Activated T-helper 1 cell treated with anti-CD3 and anti-CD28 coated beads, Interleukin-12 subunit alpha, Interleukin-12 subunit beta, Interleukin-2, Interleukin-4 antibody, amounts not matched to agents 30 ng/mL and 10 ng/mL and 1 ng/mL, durations not matched to agents 14 hours and 24 hours and 36 hours (primary cell): Measurements from ENCODE around the gene MAP3K4. TPM values are rescaled to one million over a fixed set of nuclear protein-coding genes. Genes with fewer than 3 reads are reported as not detected.
A peak's percentile ranks its signal among the peaks of the same experiment; 100 is the strongest.

ENCODE experiments used
- DNase-seq: peaks from one replicate; pipeline ENCODE4 v3.0.0; 2021; ENCODE audit warnings: low spot score
- H3K27ac Mint-ChIP-seq: one replicate; pipeline ENCODE4 v1.8.0; 2021; ENCODE audit warnings: mild to moderate bottlenecking, mixed read lengths
- H3K27me3 Mint-ChIP-seq: one replicate; pipeline ENCODE4 v1.8.0; 2022; ENCODE audit warnings: mild to moderate bottlenecking, moderate library complexity, mixed read lengths; ENCODE audit not compliant: insufficient read depth
- H3K36me3 Mint-ChIP-seq: one replicate; pipeline ENCODE4 v1.8.0; 2021; ENCODE audit warnings: low read depth, mixed read lengths
- H3K4me1 Mint-ChIP-seq: one replicate; pipeline ENCODE4 v1.8.0; 2021; ENCODE audit warnings: low read depth, mixed read lengths
- H3K4me3 Mint-ChIP-seq: one replicate; pipeline ENCODE4 v1.8.0; 2021; ENCODE audit warnings: mild to moderate bottlenecking, moderate library complexity, mixed read lengths
- H3K9me3 Mint-ChIP-seq: one replicate; pipeline ENCODE4 v1.8.0; 2021; ENCODE audit warnings: mixed read lengths
- intact Hi-C: fragments of 100-400 bp; cut with micrococcal nuclease; formaldehyde crosslinking; loops from one replicate; pipeline ENCODE4 v1.15.1; 2024
- total RNA-seq: library from RNA; stranded (reverse); gene quantifications from 2 replicates; pipeline ENCODE4 v1.2.3, GENCODE V29; 2022

Gene MAP3K4, protein sequence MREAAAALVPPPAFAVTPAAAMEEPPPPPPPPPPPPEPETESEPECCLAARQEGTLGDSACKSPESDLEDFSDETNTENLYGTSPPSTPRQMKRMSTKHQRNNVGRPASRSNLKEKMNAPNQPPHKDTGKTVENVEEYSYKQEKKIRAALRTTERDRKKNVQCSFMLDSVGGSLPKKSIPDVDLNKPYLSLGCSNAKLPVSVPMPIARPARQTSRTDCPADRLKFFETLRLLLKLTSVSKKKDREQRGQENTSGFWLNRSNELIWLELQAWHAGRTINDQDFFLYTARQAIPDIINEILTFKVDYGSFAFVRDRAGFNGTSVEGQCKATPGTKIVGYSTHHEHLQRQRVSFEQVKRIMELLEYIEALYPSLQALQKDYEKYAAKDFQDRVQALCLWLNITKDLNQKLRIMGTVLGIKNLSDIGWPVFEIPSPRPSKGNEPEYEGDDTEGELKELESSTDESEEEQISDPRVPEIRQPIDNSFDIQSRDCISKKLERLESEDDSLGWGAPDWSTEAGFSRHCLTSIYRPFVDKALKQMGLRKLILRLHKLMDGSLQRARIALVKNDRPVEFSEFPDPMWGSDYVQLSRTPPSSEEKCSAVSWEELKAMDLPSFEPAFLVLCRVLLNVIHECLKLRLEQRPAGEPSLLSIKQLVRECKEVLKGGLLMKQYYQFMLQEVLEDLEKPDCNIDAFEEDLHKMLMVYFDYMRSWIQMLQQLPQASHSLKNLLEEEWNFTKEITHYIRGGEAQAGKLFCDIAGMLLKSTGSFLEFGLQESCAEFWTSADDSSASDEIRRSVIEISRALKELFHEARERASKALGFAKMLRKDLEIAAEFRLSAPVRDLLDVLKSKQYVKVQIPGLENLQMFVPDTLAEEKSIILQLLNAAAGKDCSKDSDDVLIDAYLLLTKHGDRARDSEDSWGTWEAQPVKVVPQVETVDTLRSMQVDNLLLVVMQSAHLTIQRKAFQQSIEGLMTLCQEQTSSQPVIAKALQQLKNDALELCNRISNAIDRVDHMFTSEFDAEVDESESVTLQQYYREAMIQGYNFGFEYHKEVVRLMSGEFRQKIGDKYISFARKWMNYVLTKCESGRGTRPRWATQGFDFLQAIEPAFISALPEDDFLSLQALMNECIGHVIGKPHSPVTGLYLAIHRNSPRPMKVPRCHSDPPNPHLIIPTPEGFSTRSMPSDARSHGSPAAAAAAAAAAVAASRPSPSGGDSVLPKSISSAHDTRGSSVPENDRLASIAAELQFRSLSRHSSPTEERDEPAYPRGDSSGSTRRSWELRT (N-terminal part only)
- 46.3 and 47.0 TPM in 2 replicates for total RNA-seq

DNA sequence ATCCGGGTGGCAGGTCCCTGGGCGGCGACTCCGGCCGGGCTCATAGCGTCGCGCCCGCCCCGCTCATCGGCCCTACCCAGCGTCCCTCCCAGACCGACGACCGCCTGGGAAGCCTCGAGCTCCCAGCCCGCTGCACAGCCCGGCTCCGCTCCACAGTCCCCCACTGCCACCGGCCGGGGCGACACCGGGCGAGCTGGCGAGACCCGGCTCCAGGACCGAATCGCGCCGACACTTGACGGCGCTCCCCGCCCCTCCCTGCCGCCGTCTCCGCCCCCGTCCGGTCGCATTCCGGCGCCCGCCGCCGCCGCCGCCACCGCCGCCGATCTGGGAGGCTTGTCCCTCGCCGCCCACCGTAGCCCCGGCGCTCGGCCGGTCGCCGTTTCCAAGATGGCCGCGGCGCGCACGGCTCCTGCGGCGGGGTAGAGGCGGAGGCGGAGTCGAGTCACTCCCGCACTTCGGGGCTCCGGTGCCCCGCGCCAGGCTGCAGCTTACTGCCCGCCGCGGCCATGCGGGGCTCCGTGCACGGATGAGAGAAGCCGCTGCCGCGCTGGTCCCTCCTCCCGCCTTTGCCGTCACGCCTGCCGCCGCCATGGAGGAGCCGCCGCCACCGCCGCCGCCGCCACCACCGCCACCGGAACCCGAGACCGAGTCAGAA, at the start of gene MAP3K4:
MAP3K4 (plus strand) TSS at position 364 of the 655 bp plus-strand sequence; CDS start at position 527, 163 bp downstream.
- intact Hi-C loops, result loop anchor here (1.0 to 10.0 kb wide), 9 partner anchors 61 to 1736 kb away; partner anchors contain the start of genes PACRG and PRKN
- Mint-ChIP-seq H3K27ac (peak within 1 kb of the TSS; percentile 91), H3K4me1 (peaks cover 21% of the 10 kb centered on the region), H3K4me3 (peak within 1 kb of the TSS; percentile 95), H3K9me3 (peaks cover 12% of the 10 kb centered on the region), H3K36me3 (no peaks in the 10 kb centered on the region), H3K27me3 (peaks cover 17% of the 10 kb centered on the region)
- DNase-seq, result peak; percentile 76

DNA sequence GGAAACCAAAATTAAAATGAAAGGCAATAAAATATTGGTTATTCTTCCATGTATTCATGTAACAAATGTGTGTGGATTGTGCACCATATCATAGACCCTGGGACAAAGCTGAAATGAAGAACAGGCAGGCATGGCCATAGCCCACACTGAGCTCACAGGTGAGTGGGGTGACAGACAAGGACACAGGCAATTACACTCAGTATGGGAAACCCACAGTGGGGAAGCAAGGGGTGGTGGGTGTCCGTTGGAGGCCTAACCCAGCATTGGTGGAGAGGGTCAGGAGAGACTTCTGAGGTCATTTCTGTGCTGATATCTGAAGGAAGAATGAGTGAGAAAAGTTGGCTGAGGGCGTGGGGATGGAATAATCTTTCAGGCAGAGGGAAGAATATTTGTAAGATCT, 47.6 kb upstream of the MAP3K4 start:
- H3K4me1 Mint-ChIP-seq, result no peaks in the 10 kb centered on the region

DNA sequence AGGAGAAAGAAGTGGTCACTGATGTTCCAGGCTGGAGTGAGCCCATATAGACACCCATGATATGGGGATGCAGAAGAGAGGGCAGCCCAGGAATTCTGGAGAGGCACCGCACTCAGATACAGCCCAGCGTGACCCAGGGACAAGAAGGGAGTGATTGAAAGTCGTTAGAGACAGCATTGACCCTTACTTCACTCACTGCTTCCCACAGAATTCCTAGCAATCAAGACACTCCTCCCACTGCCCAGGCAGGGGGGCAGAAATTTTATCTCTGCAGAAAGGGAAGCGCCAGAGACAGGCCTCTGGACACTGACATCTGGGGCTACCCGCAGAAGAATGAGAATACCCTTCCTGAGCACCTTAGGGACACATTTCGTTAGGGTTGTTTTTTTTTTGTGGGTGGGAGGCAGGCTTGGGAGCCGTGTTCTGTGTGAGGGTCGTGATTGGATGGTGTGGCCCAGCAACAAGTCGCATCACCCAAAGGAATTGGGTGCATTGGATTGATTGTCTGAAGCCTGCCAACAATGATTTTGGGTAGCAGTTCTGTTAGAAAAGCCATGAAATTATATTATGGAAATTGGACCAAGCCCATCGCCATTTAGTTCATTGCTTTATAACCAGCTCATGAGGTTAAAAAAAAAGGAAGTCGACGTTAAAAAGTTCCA, 45.9 kb upstream of the MAP3K4 start:
- no peak for DNase-seq
- H3K9me3 Mint-ChIP-seq, result no peaks in the 10 kb centered on the region
- H3K27me3 Mint-ChIP-seq, result peaks cover 9% of the 10 kb centered on the region
- intact Hi-C loops, result no loop called here
- no peak overlapping the region for H3K4me3 Mint-ChIP-seq
- H3K36me3 Mint-ChIP-seq, result no peaks in the 10 kb centered on the region
- no peaks in the 10 kb centered on the region for H3K4me1 Mint-ChIP-seq
- H3K27ac Mint-ChIP-seq, result no peak overlapping the region

More for the DNA sequence above, 47.6 kb upstream of the MAP3K4 start:
- peaks cover 11% of the 10 kb centered on the region for H3K27me3 Mint-ChIP-seq
- no peaks in the 10 kb centered on the region for H3K9me3 Mint-ChIP-seq
- intact Hi-C loops, result no loop called here
- no peak overlapping the region for H3K27ac Mint-ChIP-seq
- H3K36me3 Mint-ChIP-seq, result no peaks in the 10 kb centered on the region
- no peak for DNase-seq
- H3K4me3 Mint-ChIP-seq, result no peak overlapping the region

DNA sequence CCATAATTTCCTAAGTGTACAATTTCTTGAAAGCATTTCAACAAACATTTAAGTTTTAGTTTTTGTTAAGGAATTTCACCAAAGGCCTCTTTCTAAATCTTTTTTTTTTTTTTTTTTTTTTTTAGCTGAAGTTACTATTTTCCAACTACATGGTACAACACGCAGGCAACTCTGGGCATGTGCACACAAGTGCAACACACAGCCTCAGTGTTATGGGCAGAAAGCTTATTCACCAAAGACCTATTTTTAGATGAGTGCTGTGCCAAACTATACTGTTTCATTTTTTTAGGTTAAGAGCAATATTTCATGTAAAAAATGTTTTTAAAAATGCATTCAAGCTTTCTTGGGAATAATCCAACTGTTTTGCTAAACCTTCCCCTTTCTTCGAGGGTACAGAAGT, 42.0 kb upstream of the MAP3K4 start:
- H3K4me1 Mint-ChIP-seq, result no peaks in the 10 kb centered on the region

DNA sequence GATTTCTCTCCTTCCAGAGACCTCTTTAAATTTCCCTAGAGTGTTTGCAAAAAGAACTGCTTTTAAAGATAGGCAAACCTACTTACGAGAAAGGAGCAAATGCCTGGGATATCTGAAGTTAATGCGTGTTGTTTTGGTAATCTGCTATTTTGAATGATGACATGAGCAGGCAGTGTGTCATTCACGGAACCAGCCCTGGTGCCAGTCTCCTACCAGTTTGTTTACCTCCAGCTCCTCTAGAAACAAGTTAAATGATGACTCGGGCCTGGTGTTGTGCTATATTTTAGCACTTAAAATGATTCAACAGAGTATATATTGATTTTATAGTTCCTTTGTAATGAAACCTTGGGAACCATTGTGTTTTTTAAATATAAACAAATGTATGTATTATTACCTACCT, 41.1 kb upstream of the MAP3K4 start:
- Mint-ChIP-seq H3K27me3 (peaks cover 11% of the 10 kb centered on the region), H3K9me3 (no peaks in the 10 kb centered on the region), H3K27ac (no peak overlapping the region), H3K4me3 (no peak overlapping the region), H3K36me3 (no peaks in the 10 kb centered on the region), H3K4me1 (no peaks in the 10 kb centered on the region)
- DNase-seq, result no peak
- intact Hi-C loops, result no loop called here

More for the DNA sequence above, 42.0 kb upstream of the MAP3K4 start:
- intact Hi-C loops, result no loop called here
- Mint-ChIP-seq H3K27me3 (peaks cover 11% of the 10 kb centered on the region), H3K27ac (no peak overlapping the region), H3K9me3 (no peaks in the 10 kb centered on the region), H3K36me3 (no peaks in the 10 kb centered on the region), H3K4me3 (no peak overlapping the region)
- no peak for DNase-seq

DNA sequence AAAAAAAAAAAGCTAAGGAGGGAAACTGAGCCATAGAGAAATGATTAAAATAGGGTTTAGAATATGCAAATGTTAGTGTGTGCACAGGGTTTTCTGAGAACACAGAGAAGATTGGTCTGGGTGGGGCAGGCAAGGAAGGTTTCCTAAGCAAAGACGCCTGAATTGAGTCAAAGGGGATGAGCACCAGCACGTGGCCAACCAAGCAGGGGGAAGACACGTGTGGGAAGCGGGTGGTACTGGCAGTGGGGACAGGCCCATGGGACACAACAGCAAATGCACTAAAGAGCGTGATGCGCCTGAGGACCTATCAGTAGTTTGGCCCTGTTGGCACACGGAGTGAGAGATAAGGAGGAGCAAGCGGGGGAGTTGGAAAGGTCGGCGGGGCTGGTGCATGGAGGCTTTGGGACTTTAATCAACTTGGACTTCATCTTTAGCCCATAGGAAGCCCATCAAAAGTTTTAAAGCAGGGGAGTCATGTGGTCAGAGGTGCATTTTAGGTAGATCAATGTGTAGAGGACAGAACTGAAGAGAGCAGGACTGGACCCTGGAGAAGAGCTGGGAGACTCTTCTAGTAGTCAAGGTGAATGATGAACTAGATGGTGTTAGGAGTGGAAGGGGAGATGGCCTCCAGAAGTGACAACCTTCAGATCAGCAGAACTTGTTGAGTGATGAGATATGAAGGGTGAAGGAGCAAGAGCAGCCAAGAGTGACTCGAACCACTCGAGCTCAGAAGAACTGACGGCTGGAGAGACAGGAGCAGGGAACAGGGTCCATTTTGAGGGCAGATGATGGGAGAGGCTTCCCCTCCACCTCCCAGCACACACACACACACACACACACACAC, 40.2 kb upstream of the MAP3K4 start:
- no peak overlapping the region for H3K27ac Mint-ChIP-seq
- H3K4me1 Mint-ChIP-seq, result no peaks in the 10 kb centered on the region
- no peaks in the 10 kb centered on the region for H3K36me3 Mint-ChIP-seq
- H3K4me3 Mint-ChIP-seq, result no peak overlapping the region
- DNase-seq, result no peak
- peaks cover 11% of the 10 kb centered on the region for H3K27me3 Mint-ChIP-seq
- H3K9me3 Mint-ChIP-seq, result no peaks in the 10 kb centered on the region
- intact Hi-C loops, result no loop called here

DNA sequence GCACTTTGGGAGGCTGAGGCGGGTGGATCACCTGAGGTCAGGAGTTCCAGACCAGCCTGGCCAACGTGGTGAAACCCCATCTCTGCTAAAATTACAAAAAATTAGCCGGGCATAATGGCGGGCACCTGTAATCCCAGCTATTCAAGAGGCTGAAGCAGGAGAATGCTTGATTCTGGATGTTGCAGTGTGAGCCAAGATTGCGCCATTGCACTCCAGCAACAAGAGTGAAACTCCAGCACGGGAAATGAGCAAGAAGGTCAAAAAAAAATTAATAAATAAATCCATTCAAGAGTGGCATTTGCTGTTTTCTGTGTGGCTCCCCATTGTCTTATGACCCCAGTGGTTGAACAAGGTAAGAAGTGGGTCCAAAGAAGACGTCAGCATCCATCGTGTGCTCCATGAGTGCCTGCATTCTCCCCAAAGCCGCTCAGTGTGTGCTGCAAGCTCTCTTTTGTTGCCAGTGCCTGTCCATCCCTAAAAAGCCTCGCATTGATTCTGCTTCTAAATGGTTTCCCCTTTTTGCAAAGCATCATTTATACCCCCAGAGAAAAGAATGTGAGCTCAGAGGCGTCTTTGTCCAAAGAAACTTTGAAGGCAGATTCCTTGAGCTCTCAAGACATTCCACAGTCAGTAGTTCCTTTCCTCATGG, 38.8 kb upstream of the MAP3K4 start:
- peaks cover 11% of the 10 kb centered on the region for H3K27me3 Mint-ChIP-seq
- H3K4me3 Mint-ChIP-seq, result no peak overlapping the region
- no peak for DNase-seq
- no peaks in the 10 kb centered on the region for H3K4me1 Mint-ChIP-seq
- intact Hi-C loops, result no loop called here
- no peaks in the 10 kb centered on the region for H3K9me3 Mint-ChIP-seq
- H3K36me3 Mint-ChIP-seq, result no peaks in the 10 kb centered on the region
- no peak overlapping the region for H3K27ac Mint-ChIP-seq

DNA sequence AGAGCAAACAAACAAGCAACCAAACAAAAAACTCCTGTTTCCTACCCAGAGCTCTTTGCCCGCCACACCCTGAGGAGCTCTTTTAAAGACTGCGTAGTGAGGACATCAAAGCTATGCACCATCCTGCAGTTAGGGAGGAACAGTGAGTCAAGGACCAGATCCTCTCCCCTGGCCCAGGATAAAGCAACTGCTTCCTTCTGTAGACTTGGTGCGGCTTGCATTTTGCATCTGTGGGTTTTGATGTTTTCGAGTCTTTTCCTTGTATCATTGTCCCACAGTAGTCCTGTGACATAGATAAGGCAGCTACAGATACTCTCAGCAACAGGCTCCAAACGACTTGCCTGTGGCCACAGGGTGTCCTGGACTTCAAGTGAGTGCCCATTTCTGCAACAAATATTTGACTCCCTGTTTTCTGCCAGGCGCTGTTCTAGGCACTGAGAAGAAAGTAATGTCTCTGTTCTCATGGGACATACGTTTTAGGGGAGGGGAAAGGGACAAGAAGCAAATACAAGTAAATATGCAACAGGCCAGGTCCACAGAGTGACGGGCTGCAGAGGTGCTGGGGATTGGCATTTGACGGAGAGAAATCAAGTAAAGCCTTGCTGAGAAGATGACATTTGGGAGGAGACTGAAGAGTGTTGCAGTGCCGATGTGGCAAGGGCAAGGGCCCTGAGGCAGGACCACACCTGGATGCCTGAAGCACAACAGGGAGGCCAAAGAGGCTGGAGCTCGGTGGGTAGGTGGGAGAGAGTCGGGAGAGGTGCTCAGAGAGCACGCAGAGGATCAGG, 35.9 kb upstream of the MAP3K4 start:
- H3K36me3 Mint-ChIP-seq, result no peaks in the 10 kb centered on the region
- H3K4me1 Mint-ChIP-seq, result no peaks in the 10 kb centered on the region
- no peaks in the 10 kb centered on the region for H3K9me3 Mint-ChIP-seq
- no peak overlapping the region for H3K4me3 Mint-ChIP-seq
- no peak for DNase-seq
- peaks cover 6% of the 10 kb centered on the region for H3K27me3 Mint-ChIP-seq
- intact Hi-C loops, result loop anchor here (1.0 kb wide), 1 partner anchor 34 kb away; no protein-coding TSS in a partner anchor
- no peak overlapping the region for H3K27ac Mint-ChIP-seq

DNA sequence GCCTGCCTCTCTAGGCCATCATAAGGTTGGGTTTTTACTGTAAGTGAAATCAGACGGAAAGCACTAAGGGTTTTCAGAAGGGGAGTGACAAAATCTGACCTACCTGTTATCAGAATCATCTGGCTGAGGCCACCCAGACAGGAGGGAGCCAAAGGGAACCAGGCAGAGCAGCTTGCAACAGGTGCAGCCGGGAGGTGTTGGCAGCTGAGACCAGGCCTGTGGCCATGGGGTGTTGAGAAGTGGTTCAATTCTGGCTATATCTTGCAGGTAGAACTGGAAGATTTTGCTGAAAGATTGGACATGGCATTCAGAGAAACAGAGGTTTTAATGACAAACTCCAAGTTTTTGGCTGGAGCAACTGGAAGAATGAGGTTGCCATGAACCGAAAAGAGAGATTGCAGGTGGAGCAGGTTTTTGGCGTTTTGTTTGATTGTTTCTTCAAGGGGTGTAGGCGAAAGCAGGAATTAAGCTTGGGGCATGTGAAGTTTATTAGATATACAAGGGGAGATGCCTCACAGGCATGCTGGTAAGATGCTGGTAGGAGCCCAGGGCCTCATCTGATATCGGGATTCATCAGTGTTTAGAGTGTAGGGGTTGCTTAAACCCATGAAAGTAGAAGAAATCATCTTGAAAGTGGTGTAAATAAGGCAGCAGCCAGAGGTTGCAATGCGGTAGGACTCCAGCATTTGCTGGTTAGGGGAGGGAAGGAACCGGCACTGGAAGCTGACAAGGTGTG, 35.1 kb upstream of the MAP3K4 start:
- no peak for DNase-seq
- H3K27ac Mint-ChIP-seq, result no peak overlapping the region
- H3K36me3 Mint-ChIP-seq, result no peaks in the 10 kb centered on the region
- H3K27me3 Mint-ChIP-seq, result peaks cover 6% of the 10 kb centered on the region
- intact Hi-C loops, result no loop called here
- no peaks in the 10 kb centered on the region for H3K4me1 Mint-ChIP-seq
- no peak overlapping the region for H3K4me3 Mint-ChIP-seq
- no peaks in the 10 kb centered on the region for H3K9me3 Mint-ChIP-seq
